SK-N-SH (cell line): ENCODE data around the gene HIPK2.

Experiments
- ELF1 ChIP-seq: IDR thresholded peaks from 2 replicates; pipeline ENCODE4 v1.4.0; 2012
- JUND ChIP-seq: IDR thresholded peaks from 2 replicates; pipeline ENCODE4 v1.4.0; 2012
- MXI1 ChIP-seq: IDR thresholded peaks from 2 replicates; pipeline ENCODE4 v1.6.1; 2012; ENCODE audit warnings: mild to moderate bottlenecking, low read depth, low read length, improper control_type of control experiment
- POLR2AphosphoS5 ChIP-seq: IDR thresholded peaks from 2 replicates; pipeline ENCODE4 v1.6.1; 2012; ENCODE audit warnings: low read depth, low read length
- RFX5 ChIP-seq: IDR thresholded peaks from 2 replicates; pipeline ENCODE4 v1.6.1; 2012; ENCODE audit warnings: mild to moderate bottlenecking, improper control_type of control experiment, low read length
- SMC3 ChIP-seq: IDR thresholded peaks from 2 replicates; pipeline ENCODE4 v1.6.1; 2012; ENCODE audit warnings: low read depth, low read length, improper control_type of control experiment
- TEAD4 ChIP-seq: IDR thresholded peaks from 2 replicates; pipeline ENCODE4 v1.4.0; 2012; ENCODE audit warnings: mild to moderate bottlenecking, borderline replicate concordance; ENCODE audit not compliant: insufficient read depth
- YY1 ChIP-seq: IDR thresholded peaks from 2 replicates; pipeline ENCODE4 v1.4.0; 2012; ENCODE audit warnings: low read depth, mild to moderate bottlenecking
- TF ChIP-seq, protein P1 (sequence below): IDR thresholded peaks from 2 replicates; pipeline ENCODE4 v1.4.0; 2012; ENCODE audit warnings: low read depth
- TF ChIP-seq, protein P2 (sequence below): fragments of 200-600 bp; sonication (generic); IDR thresholded peaks from 2 replicates; pipeline ENCODE4 v1.6.1; 2017; ENCODE audit warnings: antibody characterized with exemption, mild to moderate bottlenecking, moderate library complexity
- TF ChIP-seq, protein P3 (sequence below): IDR thresholded peaks from 2 replicates; pipeline ENCODE4 v1.4.0; 2012; ENCODE audit warnings: low read depth, borderline replicate concordance
- TF ChIP-seq, protein P4 (sequence below): fragments of 150-350 bp; IDR thresholded peaks from 2 replicates; pipeline ENCODE4 v1.6.1; 2017; ENCODE audit warnings: antibody characterized with exemption, low read length, low read depth, borderline replicate concordance

DNA sequence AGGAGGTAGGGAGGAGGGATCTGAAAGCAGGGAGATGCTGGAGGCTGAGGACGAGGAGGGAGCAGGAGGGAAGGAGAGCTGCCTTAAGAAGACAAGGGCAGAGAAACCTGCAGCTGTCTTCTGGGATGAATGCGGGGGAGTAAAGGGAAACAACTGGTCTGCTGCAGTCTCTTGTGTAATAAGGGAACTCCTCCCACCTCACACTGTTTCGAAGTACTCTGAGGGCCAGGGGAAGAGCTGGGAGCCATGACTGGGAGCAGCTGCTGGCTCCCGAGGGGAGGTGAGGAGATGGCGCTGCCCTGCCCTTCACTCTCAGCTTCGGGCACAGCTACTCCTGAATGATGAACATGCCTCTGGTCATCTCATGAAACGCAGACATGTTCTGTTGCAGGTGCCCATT is 189.2 kb downstream of the HIPK2 start:
- no peak for TF ChIP-seq YY1
- TF ChIP-seq, protein P1, sequence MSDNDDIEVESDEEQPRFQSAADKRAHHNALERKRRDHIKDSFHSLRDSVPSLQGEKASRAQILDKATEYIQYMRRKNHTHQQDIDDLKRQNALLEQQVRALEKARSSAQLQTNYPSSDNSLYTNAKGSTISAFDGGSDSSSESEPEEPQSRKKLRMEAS, result no peak
- TF ChIP-seq, protein P2, sequence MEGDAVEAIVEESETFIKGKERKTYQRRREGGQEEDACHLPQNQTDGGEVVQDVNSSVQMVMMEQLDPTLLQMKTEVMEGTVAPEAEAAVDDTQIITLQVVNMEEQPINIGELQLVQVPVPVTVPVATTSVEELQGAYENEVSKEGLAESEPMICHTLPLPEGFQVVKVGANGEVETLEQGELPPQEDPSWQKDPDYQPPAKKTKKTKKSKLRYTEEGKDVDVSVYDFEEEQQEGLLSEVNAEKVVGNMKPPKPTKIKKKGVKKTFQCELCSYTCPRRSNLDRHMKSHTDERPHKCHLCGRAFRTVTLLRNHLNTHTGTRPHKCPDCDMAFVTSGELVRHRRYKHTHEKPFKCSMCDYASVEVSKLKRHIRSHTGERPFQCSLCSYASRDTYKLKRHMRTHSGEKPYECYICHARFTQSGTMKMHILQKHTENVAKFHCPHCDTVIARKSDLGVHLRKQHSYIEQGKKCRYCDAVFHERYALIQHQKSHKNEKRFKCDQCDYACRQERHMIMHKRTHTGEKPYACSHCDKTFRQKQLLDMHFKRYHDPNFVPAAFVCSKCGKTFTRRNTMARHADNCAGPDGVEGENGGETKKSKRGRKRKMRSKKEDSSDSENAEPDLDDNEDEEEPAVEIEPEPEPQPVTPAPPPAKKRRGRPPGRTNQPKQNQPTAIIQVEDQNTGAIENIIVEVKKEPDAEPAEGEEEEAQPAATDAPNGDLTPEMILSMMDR, result no peak
- TF ChIP-seq, protein P3, sequence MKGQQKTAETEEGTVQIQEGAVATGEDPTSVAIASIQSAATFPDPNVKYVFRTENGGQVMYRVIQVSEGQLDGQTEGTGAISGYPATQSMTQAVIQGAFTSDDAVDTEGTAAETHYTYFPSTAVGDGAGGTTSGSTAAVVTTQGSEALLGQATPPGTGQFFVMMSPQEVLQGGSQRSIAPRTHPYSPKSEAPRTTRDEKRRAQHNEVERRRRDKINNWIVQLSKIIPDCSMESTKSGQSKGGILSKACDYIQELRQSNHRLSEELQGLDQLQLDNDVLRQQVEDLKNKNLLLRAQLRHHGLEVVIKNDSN, result no peak
- no peak for TF ChIP-seq SMC3
- no peak for TF ChIP-seq JUND
- TF ChIP-seq RFX5, result no peak
- TF ChIP-seq, protein P4, sequence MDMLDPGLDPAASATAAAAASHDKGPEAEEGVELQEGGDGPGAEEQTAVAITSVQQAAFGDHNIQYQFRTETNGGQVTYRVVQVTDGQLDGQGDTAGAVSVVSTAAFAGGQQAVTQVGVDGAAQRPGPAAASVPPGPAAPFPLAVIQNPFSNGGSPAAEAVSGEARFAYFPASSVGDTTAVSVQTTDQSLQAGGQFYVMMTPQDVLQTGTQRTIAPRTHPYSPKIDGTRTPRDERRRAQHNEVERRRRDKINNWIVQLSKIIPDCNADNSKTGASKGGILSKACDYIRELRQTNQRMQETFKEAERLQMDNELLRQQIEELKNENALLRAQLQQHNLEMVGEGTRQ, result no peak
- no peak for TF ChIP-seq ELF1
- TF ChIP-seq TEAD4, result no peak
- TF ChIP-seq POLR2AphosphoS5, result no peak
- no peak for TF ChIP-seq MXI1
